Effector memory CD4-positive, alpha-beta T cell (primary cell): ENCODE data around the gene USP11.
"Not testable (repeated sequence)": the region's sequence is repeated elsewhere in the genome, so short reads cannot be mapped to it uniquely, and the experiment has no call there.

ENCODE experiments used
- DNase-seq, 3 donors: peaks; one replicate each; pipeline ENCODE4 v3.0.0-alpha.2; 2020
- H3K27ac ChIP-seq: 2 replicates; pipeline ENCODE4 v1.7.0; 2013; ENCODE audit warnings: mild to moderate bottlenecking, low read length, moderate library complexity; ENCODE audit not compliant: insufficient read depth, poor library complexity, severe bottlenecking
- H3K27me3 ChIP-seq: replicated peaks from 2 replicates; pipeline ENCODE4 v1.7.0; 2013; ENCODE audit warnings: mild to moderate bottlenecking, low read length; ENCODE audit not compliant: insufficient read depth, control insufficient read depth, poor library complexity, severe bottlenecking
- H3K36me3 ChIP-seq: 2 replicates; pipeline ENCODE4 v1.7.0; 2013; ENCODE audit warnings: mild to moderate bottlenecking, low read length, moderate library complexity; ENCODE audit not compliant: control insufficient read depth, insufficient read depth
- H3K4me1 ChIP-seq: 2 replicates; pipeline ENCODE4 v1.7.0; 2013; ENCODE audit warnings: low read length, mild to moderate bottlenecking; ENCODE audit not compliant: control insufficient read depth, insufficient read depth, poor library complexity, severe bottlenecking
- H3K4me3 ChIP-seq: 2 replicates; pipeline ENCODE4 v1.7.0; 2013; ENCODE audit warnings: low read length, low read depth, mild to moderate bottlenecking; ENCODE audit not compliant: insufficient read depth, poor library complexity, severe bottlenecking
- H3K9me3 ChIP-seq: 2 replicates; pipeline ENCODE4 v1.7.0; 2013; ENCODE audit warnings: mild to moderate bottlenecking, low read length, moderate library complexity; ENCODE audit not compliant: control insufficient read depth

Gene USP11

GRCh38 chrX:47242321-47242720, 9.5 kb downstream of the USP11 start:
- H3K27ac ChIP-seq, result no peak overlapping the region
- H3K4me3 ChIP-seq, result no peak overlapping the region
- H3K27me3 ChIP-seq, result no peaks in the 10 kb centered on the region
- no peaks in the 10 kb centered on the region for H3K9me3 ChIP-seq
- peaks cover 29% of the 10 kb centered on the region for H3K36me3 ChIP-seq
- no peak for DNase-seq
- no peaks in the 10 kb centered on the region for H3K4me1 ChIP-seq

GRCh38 chrX:47243351-47243750, 10.5 kb downstream of the USP11 start:
- peaks cover 29% of the 10 kb centered on the region for H3K36me3 ChIP-seq
- no peak for DNase-seq
- no peaks in the 10 kb centered on the region for H3K9me3 ChIP-seq
- H3K4me1 ChIP-seq, result no peaks in the 10 kb centered on the region
- H3K27ac ChIP-seq, result no peak overlapping the region
- H3K27me3 ChIP-seq, result no peaks in the 10 kb centered on the region
- no peak overlapping the region for H3K4me3 ChIP-seq

GRCh38 chrX:47244676-47245075, 11.9 kb downstream of the USP11 start:
- DNase-seq, result no peak
- H3K9me3 ChIP-seq, result no peaks in the 10 kb centered on the region
- H3K27ac ChIP-seq, result no peak overlapping the region
- H3K36me3 ChIP-seq, result peaks cover 27% of the 10 kb centered on the region
- H3K4me1 ChIP-seq, result no peaks in the 10 kb centered on the region
- no peak overlapping the region for H3K4me3 ChIP-seq
- no peaks in the 10 kb centered on the region for H3K27me3 ChIP-seq

GRCh38 chrX:47245156-47245555, 12.3 kb downstream of the USP11 start:
- no peak for DNase-seq
- Histone ChIP-seq H3K9me3 (no peaks in the 10 kb centered on the region), H3K27me3 (no peaks in the 10 kb centered on the region), H3K36me3 (peaks cover 23% of the 10 kb centered on the region), H3K4me1 (no peaks in the 10 kb centered on the region), H3K27ac (no peak overlapping the region), H3K4me3 (no peak overlapping the region)

GRCh38 chrX:47247206-47247998, 14.6 kb downstream of the USP11 start:
- H3K4me1 ChIP-seq, result no peaks in the 10 kb centered on the region
- DNase-seq, result no peak
- H3K9me3 ChIP-seq, result no peaks in the 10 kb centered on the region
- no peak overlapping the region for H3K4me3 ChIP-seq
- H3K27ac ChIP-seq, result no peak overlapping the region
- no peaks in the 10 kb centered on the region for H3K27me3 ChIP-seq
- H3K36me3 ChIP-seq, result peaks cover 7% of the 10 kb centered on the region

- H3K4me1 ChIP-seq, result no peaks in the 10 kb centered on the region
- H3K36me3 ChIP-seq, result peaks cover 4% of the 10 kb centered on the region
- H3K9me3 ChIP-seq, result no peaks in the 10 kb centered on the region
- no peak overlapping the region for H3K27ac ChIP-seq
- H3K4me3 ChIP-seq, result no peak overlapping the region
- no peaks in the 10 kb centered on the region for H3K27me3 ChIP-seq
- no peak for DNase-seq
Measured at GRCh38 chrX:47247999-47248320, 15.2 kb downstream of the USP11 start.

- peaks cover 4% of the 10 kb centered on the region for H3K36me3 ChIP-seq
Measured at GRCh38 chrX:47248576-47248975, 15.8 kb downstream of the USP11 start.

GRCh38 chrX:47250017-47250347, 17.2 kb downstream of the USP11 start:
- Histone ChIP-seq H3K4me1 (no peaks in the 10 kb centered on the region), H3K4me3 (no peak overlapping the region), H3K9me3 (no peaks in the 10 kb centered on the region), H3K27ac (no peak overlapping the region), H3K27me3 (no peaks in the 10 kb centered on the region), H3K36me3 (no peaks in the 10 kb centered on the region)
- DNase-seq, result no peak

More at GRCh38 chrX:47248576-47248975, 15.8 kb downstream of the USP11 start:
- Histone ChIP-seq H3K4me1 (no peaks in the 10 kb centered on the region), H3K4me3 (no peak overlapping the region), H3K9me3 (no peaks in the 10 kb centered on the region), H3K27me3 (no peaks in the 10 kb centered on the region), H3K27ac (no peak overlapping the region)
- no peak for DNase-seq

GRCh38 chrX:47257620-47258019, 24.8 kb downstream of the USP11 start:
- not testable (repeated sequence) for H3K27me3 ChIP-seq, H3K36me3 ChIP-seq, H3K4me1 ChIP-seq

GRCh38 chrX:47264483-47265173, 31.8 kb downstream of the USP11 start:
- no peaks in the 10 kb centered on the region for H3K27me3 ChIP-seq
- DNase-seq, result no peak
- no peak overlapping the region for H3K4me3 ChIP-seq
- H3K36me3 ChIP-seq, result no peaks in the 10 kb centered on the region
- no peak overlapping the region for H3K27ac ChIP-seq
- H3K9me3 ChIP-seq, result no peaks in the 10 kb centered on the region
- H3K4me1 ChIP-seq, result no peaks in the 10 kb centered on the region

More at GRCh38 chrX:47257620-47258019, 24.8 kb downstream of the USP11 start:
- H3K9me3 ChIP-seq, DNase-seq, H3K27ac ChIP-seq, H3K4me3 ChIP-seq: not testable (repeated sequence)
